Brain microvascular endothelial cell (primary cell): ENCODE measurements around the gene LMBR1L.

ENCODE experiments used
- DNase-seq: peaks from one replicate; pipeline ENCODE4 v3.0.0-alpha.2; 2020
- H3K27ac ChIP-seq: fragments of 250-450 bp; sonication (Bioruptor Pico); 2 replicates; pipeline ENCODE4 v1.5.1; 2020; ENCODE audit warnings: mild to moderate bottlenecking, moderate library complexity
- H3K27me3 ChIP-seq: fragments of 250-450 bp; sonication (Bioruptor Pico); replicated peaks from 2 replicates; pipeline ENCODE4 v1.5.1; 2020; ENCODE audit warnings: mild to moderate bottlenecking
- H3K36me3 ChIP-seq: fragments of 250-450 bp; sonication (Bioruptor Pico); replicated peaks from 2 replicates; pipeline ENCODE4 v1.5.1; 2020; ENCODE audit warnings: mild to moderate bottlenecking
- H3K4me3 ChIP-seq: 2 replicates; pipeline ENCODE4 v1.5.1; 2011; ENCODE audit warnings: low read depth, mild to moderate bottlenecking, control low read depth, low read length, moderate library complexity
- in situ Hi-C: cut with HindIII; loops from 2 replicates; pipeline ENCODE4 v1.10.0; 2017; ENCODE audit warnings: low sequenced_read_pairs, low pct_ligation_motif_present
- TF ChIP-seq, protein P1 (sequence below): IDR thresholded peaks from 2 replicates; pipeline ENCODE4 v1.5.1; 2011; ENCODE audit warnings: low read depth, mild to moderate bottlenecking, moderate library complexity, low read length, control low read depth, inconsistent platforms; ENCODE audit errors: missing control alignments

Gene LMBR1L

DNA sequence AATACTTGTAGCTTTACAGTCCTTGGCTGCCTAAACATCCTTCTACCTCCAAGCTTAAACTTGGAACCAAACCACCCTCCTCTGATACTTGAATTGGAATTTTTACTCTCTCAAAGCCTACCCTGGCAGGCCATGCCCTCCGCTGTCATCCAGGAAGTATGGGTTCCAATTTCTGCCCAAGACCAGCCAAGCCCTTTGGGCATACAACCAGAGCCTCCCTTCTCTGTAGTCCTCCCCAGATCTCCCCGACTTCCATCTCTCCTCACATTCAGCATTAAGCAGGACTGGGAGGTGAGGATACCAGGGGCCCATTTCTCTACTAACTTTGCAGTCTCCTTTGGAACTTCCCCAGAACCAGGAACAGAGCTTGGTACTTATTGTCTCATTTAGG is 15.7 kb downstream of the LMBR1L start:
- Histone ChIP-seq H3K4me3 (no peak overlapping the region), H3K36me3 (peaks cover 32% of the 10 kb centered on the region), H3K27ac (no peak overlapping the region), H3K27me3 (peaks cover 2% of the 10 kb centered on the region)
- no peak for DNase-seq
- in situ Hi-C loops: no loop called here
- TF ChIP-seq, protein P1, sequence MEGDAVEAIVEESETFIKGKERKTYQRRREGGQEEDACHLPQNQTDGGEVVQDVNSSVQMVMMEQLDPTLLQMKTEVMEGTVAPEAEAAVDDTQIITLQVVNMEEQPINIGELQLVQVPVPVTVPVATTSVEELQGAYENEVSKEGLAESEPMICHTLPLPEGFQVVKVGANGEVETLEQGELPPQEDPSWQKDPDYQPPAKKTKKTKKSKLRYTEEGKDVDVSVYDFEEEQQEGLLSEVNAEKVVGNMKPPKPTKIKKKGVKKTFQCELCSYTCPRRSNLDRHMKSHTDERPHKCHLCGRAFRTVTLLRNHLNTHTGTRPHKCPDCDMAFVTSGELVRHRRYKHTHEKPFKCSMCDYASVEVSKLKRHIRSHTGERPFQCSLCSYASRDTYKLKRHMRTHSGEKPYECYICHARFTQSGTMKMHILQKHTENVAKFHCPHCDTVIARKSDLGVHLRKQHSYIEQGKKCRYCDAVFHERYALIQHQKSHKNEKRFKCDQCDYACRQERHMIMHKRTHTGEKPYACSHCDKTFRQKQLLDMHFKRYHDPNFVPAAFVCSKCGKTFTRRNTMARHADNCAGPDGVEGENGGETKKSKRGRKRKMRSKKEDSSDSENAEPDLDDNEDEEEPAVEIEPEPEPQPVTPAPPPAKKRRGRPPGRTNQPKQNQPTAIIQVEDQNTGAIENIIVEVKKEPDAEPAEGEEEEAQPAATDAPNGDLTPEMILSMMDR: no peak

DNA sequence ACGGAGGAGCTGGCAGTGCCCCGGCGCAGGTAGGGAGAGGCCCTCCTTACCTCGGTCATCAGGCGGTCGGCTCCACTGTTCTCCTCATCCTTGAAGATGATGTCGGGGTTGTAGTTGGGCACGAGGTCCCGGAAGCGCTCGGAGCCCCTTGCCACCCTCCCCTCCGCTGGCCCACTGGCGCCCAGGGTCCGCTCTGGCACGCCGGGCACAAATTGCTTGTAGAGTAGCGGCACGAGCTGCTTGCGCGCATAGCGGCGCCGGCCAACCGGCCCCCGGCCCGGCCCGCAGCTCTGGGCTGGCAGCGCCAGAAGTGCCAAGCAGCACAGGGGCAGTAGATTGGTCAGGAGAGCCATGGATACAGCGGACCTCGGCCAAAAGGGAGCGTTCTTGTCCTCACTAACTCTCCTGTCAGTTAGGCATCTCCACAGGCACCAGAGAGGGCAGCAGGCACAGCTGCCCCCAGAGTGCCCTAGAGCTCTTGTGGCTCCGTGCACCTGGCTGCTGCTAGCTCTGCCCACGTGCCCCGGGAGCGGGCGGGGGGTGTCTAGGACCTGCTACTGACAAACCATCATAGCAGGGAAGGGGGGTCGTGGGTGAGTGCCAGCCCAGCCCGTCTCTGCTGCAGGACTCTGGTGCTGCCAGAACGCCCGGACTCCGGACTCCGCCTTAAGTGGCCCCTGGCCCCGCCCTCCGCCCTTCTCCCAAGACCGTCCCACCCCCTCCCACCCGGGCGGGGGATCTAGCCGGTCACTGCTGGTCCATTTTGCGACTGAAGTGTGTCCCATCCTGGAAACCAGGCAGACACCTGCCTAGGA is 16.3 kb downstream of the LMBR1L start, which contains the start of gene DHH:
Gene DHH (minus strand): TSS at position 642 of the 815 bp plus-strand sequence. CDS start 289 bp downstream, at position 353.
- TF ChIP-seq, protein P1: no peak
- H3K27me3 ChIP-seq: peaks cover 8% of the 10 kb centered on the region
- in situ Hi-C loops: no loop called here
- DNase-seq: no peak
- peaks cover 27% of the 10 kb centered on the region for H3K36me3 ChIP-seq
- H3K27ac ChIP-seq: no peak within 1 kb of the TSS
- H3K4me3 ChIP-seq: no peak within 1 kb of the TSS

DNA sequence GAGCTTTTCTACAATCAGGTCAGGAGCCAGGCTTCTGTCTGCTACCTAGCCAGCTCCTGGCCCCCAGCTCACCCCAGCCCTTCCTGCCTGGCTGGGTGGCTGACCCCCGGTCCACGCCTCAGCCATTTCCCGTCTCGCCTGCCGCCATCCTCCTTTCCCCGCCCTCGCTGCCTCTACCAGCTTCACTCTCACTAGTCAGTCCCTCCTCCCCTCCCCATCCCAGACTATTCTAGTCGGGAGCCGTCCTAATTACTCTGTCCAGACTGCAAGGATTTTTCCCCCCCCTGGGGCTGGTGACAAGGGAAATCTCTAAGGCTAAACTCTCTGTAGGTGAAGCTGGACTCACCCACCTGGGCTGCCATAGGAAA is 16.9 kb downstream of the LMBR1L start:
- TF ChIP-seq, protein P1: no peak
- in situ Hi-C loops: no loop called here
- H3K36me3 ChIP-seq: peaks cover 25% of the 10 kb centered on the region
- H3K27me3 ChIP-seq: peaks cover 12% of the 10 kb centered on the region
- DNase-seq: no peak
- no peak overlapping the region for H3K27ac ChIP-seq
- H3K4me3 ChIP-seq: no peak overlapping the region

DNA sequence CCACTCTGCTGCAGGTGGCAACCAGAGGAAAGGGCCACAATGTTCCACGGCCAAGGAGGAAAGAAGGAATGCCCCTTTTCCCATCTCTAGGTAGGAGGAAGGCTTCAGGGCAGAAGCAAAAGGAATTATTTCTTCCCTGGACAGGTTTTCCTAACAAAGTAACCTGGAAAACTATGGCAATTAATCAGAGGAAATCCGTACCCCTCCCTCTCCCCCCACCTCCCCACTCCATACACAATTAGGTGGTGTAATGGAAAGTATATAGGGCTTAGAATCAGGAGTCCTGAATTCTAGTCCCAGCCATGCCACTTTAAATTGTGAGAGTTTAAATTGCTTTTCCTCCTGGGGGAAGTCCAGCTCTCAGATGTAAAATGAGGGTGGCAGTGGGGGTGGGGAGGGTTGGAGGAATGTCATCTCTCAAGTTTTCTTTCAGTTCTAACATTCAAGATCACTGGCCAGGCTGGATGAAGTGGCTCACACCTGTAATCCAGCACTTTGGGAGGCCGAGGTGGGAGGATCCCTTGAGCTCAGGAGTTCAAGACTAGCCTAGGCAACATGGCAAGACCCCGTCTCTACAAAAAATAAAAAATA is 17.7 kb downstream of the LMBR1L start:
- TF ChIP-seq, protein P1: no peak
- DNase-seq: no peak
- in situ Hi-C loops: no loop called here
- Histone ChIP-seq H3K4me3 (no peak overlapping the region), H3K27ac (no peak overlapping the region), H3K36me3 (peaks cover 17% of the 10 kb centered on the region), H3K27me3 (peaks cover 12% of the 10 kb centered on the region)

DNA sequence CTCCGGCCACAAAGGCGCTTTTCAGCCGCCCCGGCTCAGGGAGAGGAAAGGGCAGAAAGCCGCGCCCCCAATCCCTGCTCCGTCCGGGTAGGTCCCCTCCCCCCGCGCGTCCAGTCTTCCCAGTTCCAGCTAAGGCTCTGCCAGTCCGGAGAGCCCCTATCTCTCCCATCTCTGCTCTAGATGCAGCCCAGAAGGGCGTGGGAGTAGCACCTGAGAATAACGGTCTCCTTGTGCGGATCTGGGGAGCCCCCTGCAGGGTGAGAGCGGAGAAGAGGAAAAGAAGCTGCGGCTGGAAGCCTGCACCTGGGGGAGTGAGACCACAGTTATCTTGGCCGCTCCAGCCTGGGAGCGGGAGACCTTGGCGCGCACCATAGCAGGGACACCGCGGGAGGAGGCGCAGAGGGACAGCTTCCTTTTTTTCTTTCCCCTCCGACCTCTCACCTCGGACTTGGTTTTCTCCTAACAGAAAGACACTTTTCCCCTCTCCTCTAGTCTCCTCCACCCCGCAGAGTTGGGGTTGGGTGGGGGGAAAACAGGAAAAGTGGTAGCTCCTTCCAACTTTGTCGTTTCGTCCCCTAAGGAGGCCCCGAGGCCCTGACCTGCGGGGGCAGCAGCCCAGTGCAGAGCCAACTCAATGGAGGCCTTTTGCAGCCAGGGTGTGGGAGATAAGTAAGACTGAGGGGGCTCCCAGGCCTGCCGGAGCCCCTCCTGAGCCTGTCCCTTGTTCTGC is 18.4 kb downstream of the LMBR1L start:
- no peak for DNase-seq
- TF ChIP-seq, protein P1: peak; percentile 71
- H3K27me3 ChIP-seq: peaks cover 12% of the 10 kb centered on the region
- no peak overlapping the region for H3K27ac ChIP-seq
- peak overlapping the region; percentile 40 for H3K4me3 ChIP-seq
- H3K36me3 ChIP-seq: peaks cover 10% of the 10 kb centered on the region
- in situ Hi-C loops: no loop called here
